GM12878 (cell line): Measurements from ENCODE around the gene DLG2.

Source experiments
- CHD2 ChIP-seq: IDR thresholded peaks from 2 replicates; pipeline ENCODE4 v1.6.1; 2011; ENCODE audit warnings: low read depth, low read length, improper control_type of control experiment, borderline replicate concordance
- CTCF ChIP-seq, 3 experiments: IDR thresholded peaks in 2 of 3; conservative IDR thresholded peaks in 1 of 3; 2 replicates each; pipeline ENCODE4 v1.5.1; 2011; ENCODE audit warnings: low read depth in 3 of 3, low read length in 3 of 3, mild to moderate bottlenecking in 3 of 3, control low read depth in 2 of 3, moderate library complexity in 2 of 3, inconsistent platforms in 1 of 3, mixed read lengths in 1 of 3; ENCODE audit not compliant: control insufficient read depth in 2 of 3, insufficient read depth in 1 of 3; ENCODE audit errors: extremely low read depth in 1 of 3
- DPF2 ChIP-seq: fragments of 450-650 bp; IDR thresholded peaks from 2 replicates; pipeline ENCODE4 v1.6.1; 2017; ENCODE audit warnings: mild to moderate bottlenecking
- E2F8 ChIP-seq: fragments of 450-650 bp; IDR thresholded peaks from 2 replicates; pipeline ENCODE4 v1.6.1; 2018; ENCODE audit warnings: mild to moderate bottlenecking, low read depth, moderate library complexity; ENCODE audit not compliant: partially characterized antibody
- MAX ChIP-seq: IDR thresholded peaks from 2 replicates; pipeline ENCODE4 v1.6.1; 2012; ENCODE audit warnings: low read depth, low read length, improper control_type of control experiment
- POLR2AphosphoS5 ChIP-seq: IDR thresholded peaks from 2 replicates; pipeline ENCODE4 v1.6.1; 2011; ENCODE audit warnings: mild to moderate bottlenecking, low read length, inconsistent platforms
- REST ChIP-seq: IDR thresholded peaks from 2 replicates; pipeline ENCODE4 v1.6.1; 2012; ENCODE audit warnings: mild to moderate bottlenecking, low read depth, low read length
- SUZ12 ChIP-seq: fragments of 200-600 bp; sonication (generic); IDR thresholded peaks from one replicate; pipeline ENCODE4 v1.6.1; 2018; ENCODE audit warnings: antibody characterized with exemption, mild to moderate bottlenecking; ENCODE audit not compliant: unreplicated experiment
- TAF1 ChIP-seq: IDR thresholded peaks from 2 replicates; pipeline ENCODE4 v1.6.1; 2011; ENCODE audit warnings: mild to moderate bottlenecking, low read depth, low read length, borderline replicate concordance

GRCh38 chr11:84358034-84358433 lies 1269.1 kb downstream of the DLG2 start:
- TF ChIP-seq TAF1 (no peak), DPF2 (no peak), SUZ12 (no peak), POLR2AphosphoS5 (no peak), MAX (no peak), CTCF (IDR thresholded peaks at IDR 0.05 in 2 of 3, conservative IDR thresholded peaks at IDR 0.05 in 1 of 3; ENCODE audit: control insufficient read depth in 2 of 3, extremely low read depth in 1 of 3, insufficient read depth in 1 of 3, low read depth in 3 of 3, low read length in 3 of 3) (no peak), REST (no peak), CHD2 (no peak), E2F8 (no peak)
